Measurements from ENCODE around the gene ATG7.

ATG7 gene

GRCh38 chr3:11271986-11272904 lies at the start of gene ATG7:
Gene ATG7, plus strand, starts transcription at chr3:11272397. Its CDS starts 26,299 bp downstream, at chr3:11298696.
- peak; percentile 69 for DNase-seq

- no peak for DNase-seq
Measured at GRCh38 chr3:11224010-11224409, 48.2 kb upstream of the ATG7 start.

- no peak for DNase-seq
Measured at GRCh38 chr3:11224870-11225229, 47.3 kb upstream of the ATG7 start.

GRCh38 chr3:11226042-11226370 lies 46.2 kb upstream of the ATG7 start:
- DNase-seq: no peak

GRCh38 chr3:11228041-11228440 lies 44.2 kb upstream of the ATG7 start:
- DNase-seq: no peak

- DNase-seq: no peak
Measured at GRCh38 chr3:11230125-11230524, 42.1 kb upstream of the ATG7 start.

GRCh38 chr3:11230832-11231231 lies 41.4 kb upstream of the ATG7 start:
- DNase-seq: no peak

- DNase-seq: no peak
Measured at GRCh38 chr3:11235385-11235784, 36.8 kb upstream of the ATG7 start.

- no peak for DNase-seq
Measured at GRCh38 chr3:11236588-11237461, 35.4 kb upstream of the ATG7 start.

- DNase-seq: no peak
Measured at GRCh38 chr3:11238060-11238459, 34.1 kb upstream of the ATG7 start.

GRCh38 chr3:11238880-11239279 lies 33.3 kb upstream of the ATG7 start:
- DNase-seq: no peak

- DNase-seq: no peak
Measured at GRCh38 chr3:11239796-11240195, 32.4 kb upstream of the ATG7 start.

GRCh38 chr3:11240496-11240895 lies 31.7 kb upstream of the ATG7 start:
- no peak for DNase-seq

GRCh38 chr3:11244121-11244677 lies 28.0 kb upstream of the ATG7 start:
- no peak for DNase-seq

- no peak for DNase-seq
Measured at GRCh38 chr3:11245276-11245675, 26.9 kb upstream of the ATG7 start.

- no peak for DNase-seq
Measured at GRCh38 chr3:11245827-11246662, 26.2 kb upstream of the ATG7 start.

GRCh38 chr3:11246663-11246970 lies 25.6 kb upstream of the ATG7 start:
- no peak for DNase-seq

- peak; percentile 3 for DNase-seq
Measured at GRCh38 chr3:11247362-11247761, 24.8 kb upstream of the ATG7 start.

GRCh38 chr3:11248596-11248995 lies 23.6 kb upstream of the ATG7 start:
- DNase-seq: no peak

GRCh38 chr3:11250902-11251806 lies 21.0 kb upstream of the ATG7 start:
- DNase-seq: no peak

GRCh38 chr3:11251807-11252176 lies 20.4 kb upstream of the ATG7 start:
- DNase-seq: no peak

GRCh38 chr3:11254876-11255275 lies 17.3 kb upstream of the ATG7 start:
- no peak for DNase-seq

All from NCI-H446 treated with DMSO at 0.1 percent for 48 hours (cell line).